Endothelial cell of umbilical vein (primary cell): Measurements from ENCODE around the gene DNAJC8. TPM values are rescaled to one million over a fixed set of nuclear protein-coding genes. Genes with fewer than 3 reads are reported as not detected.

ENCODE experiments used
- BruUV-seq: library from RNA; stranded (reverse); fragments of 400-500 nt; replicated peaks from 2 replicates; lab custom pipeline; 2021; lab: Mats Ljungman, UMichigan
- CTCF ChIA-PET: fragments of 300-600, 350-600 bp; sonication (Branson Sonifier 250); formaldehyde crosslinking; loops from one replicate; lab custom pipeline; 2021; ENCODE audit warnings: antibody characterized with exemption, inconsistent platforms; lab: Charles Lee
- POLR2A ChIA-PET: fragments of 300-600, 350-600 bp; sonication (Branson Sonifier 250); formaldehyde crosslinking; loops from one replicate; lab custom pipeline; 2021; ENCODE audit warnings: antibody characterized with exemption, inconsistent platforms; lab: Charles Lee
- DNase-seq: peaks from one replicate; pipeline ENCODE4 v3.0.0-alpha.2; 2011; ENCODE audit warnings: low read depth, low spot score
- FAIRE-seq: peaks from 2 replicates; lab custom pipeline; 2011; peaks lifted over from hg19 to GRCh38; lab: Jason Lieb, UNC
- H2AFZ ChIP-seq: 2 replicates; pipeline ENCODE4 v1.6.0; 2012; ENCODE audit warnings: low read depth, low read length, control low read depth, inconsistent platforms
- H3K27ac ChIP-seq: 2 replicates; pipeline ENCODE4 v1.5.1; 2011; ENCODE audit warnings: low read depth, mild to moderate bottlenecking, control low read depth, low read length, moderate library complexity; ENCODE audit not compliant: insufficient read depth
- H3K27me3 ChIP-seq, 2 experiments: 2 replicates each; pipeline versions ENCODE4 v1.6.0 to v1.6.1; 2011; ENCODE audit warnings: low read length in 2 of 2, mixed read lengths in 1 of 2; ENCODE audit not compliant: control insufficient read depth in 2 of 2, insufficient read depth in 2 of 2
- H3K36me3 ChIP-seq, 2 experiments: 2 replicates in 1 of 2; 3 replicates in 1 of 2; pipeline ENCODE4 v1.5.1; 2011; ENCODE audit warnings: low read length in 2 of 2, mild to moderate bottlenecking in 1 of 2, moderate library complexity in 1 of 2; ENCODE audit not compliant: control insufficient read depth in 2 of 2, insufficient read depth in 2 of 2; ENCODE audit errors: extremely low read depth in 1 of 2
- H3K4me1 ChIP-seq: 3 replicates; pipeline ENCODE4 v1.5.1; 2011; ENCODE audit warnings: mild to moderate bottlenecking, low read length; ENCODE audit not compliant: control insufficient read depth, insufficient read depth; ENCODE audit errors: extremely low read depth
- H3K4me2 ChIP-seq: 2 replicates; pipeline ENCODE4 v1.6.1; 2011; ENCODE audit warnings: low read length, control low read depth, mixed read lengths; ENCODE audit not compliant: insufficient read depth
- H3K4me3 ChIP-seq, 3 experiments: fragments of 200-600 bp in 1 of 3; sonication (generic), shearing (Covaris generic) in 1 of 3; replicated peaks in 1 of 3; 2 replicates each; pipeline ENCODE4 v1.5.1; 2011 to 2016; ENCODE audit warnings: control low read depth in 3 of 3, low read length in 3 of 3, mild to moderate bottlenecking in 2 of 3, inconsistent platforms in 1 of 3, low read depth in 1 of 3, moderate library complexity in 1 of 3; ENCODE audit not compliant: insufficient read depth in 1 of 3
- H3K79me2 ChIP-seq: 2 replicates; pipeline ENCODE4 v1.6.0; 2012; ENCODE audit warnings: low read length, inconsistent platforms; ENCODE audit not compliant: control insufficient read depth, insufficient read depth
- H3K9ac ChIP-seq: replicated peaks from 2 replicates; pipeline ENCODE3; 2011; ENCODE audit warnings: low read length, control low read depth; ENCODE audit not compliant: insufficient read depth; ENCODE audit errors: extremely low read depth
- H3K9me1 ChIP-seq: replicated peaks from 3 replicates; pipeline ENCODE4 v1.6.0; 2011; ENCODE audit warnings: mild to moderate bottlenecking, low read length; ENCODE audit not compliant: control insufficient read depth, insufficient read depth; ENCODE audit errors: extremely low read depth
- H3K9me3 ChIP-seq: replicated peaks from 2 replicates; pipeline ENCODE4 v1.5.1; 2012; ENCODE audit warnings: low read length, inconsistent platforms; ENCODE audit not compliant: control insufficient read depth, insufficient read depth
- H4K20me1 ChIP-seq: replicated peaks from 2 replicates; pipeline ENCODE3; 2011; ENCODE audit warnings: mild to moderate bottlenecking, low read length; ENCODE audit not compliant: control insufficient read depth, insufficient read depth; ENCODE audit errors: extremely low read depth
- CTCF ChIP-seq, 2 donors: IDR thresholded peaks; 1 replicate in 1 of 2; 2 replicates in 1 of 2; pipeline ENCODE4 v1.5.1; 2011; ENCODE audit warnings: low read length in 2 of 2, mild to moderate bottlenecking in 2 of 2, moderate library complexity in 2 of 2, control low read depth in 1 of 2, inconsistent platforms in 1 of 2, low read depth in 1 of 2; ENCODE audit not compliant: insufficient read depth in 1 of 2; ENCODE audit errors: extremely low read depth in 1 of 2
- EZH2 ChIP-seq: IDR thresholded peaks from 2 replicates; pipeline ENCODE4 v1.6.1; 2012; ENCODE audit warnings: borderline replicate concordance, low read depth, mild to moderate bottlenecking, moderate library complexity, low read length, inconsistent platforms; ENCODE audit not compliant: severe bottlenecking
- FOS ChIP-seq: IDR thresholded peaks from 2 replicates; pipeline ENCODE4 v1.6.1; 2011; ENCODE audit warnings: mild to moderate bottlenecking, low read length, moderate library complexity, borderline replicate concordance; ENCODE audit not compliant: insufficient read depth
- GATA2 ChIP-seq: IDR thresholded peaks from 2 replicates; pipeline ENCODE4 v1.7.0; 2011; ENCODE audit warnings: low read depth, mild to moderate bottlenecking, moderate library complexity, mixed read lengths, low read length; ENCODE audit not compliant: insufficient read length, insufficient read depth
- JUN ChIP-seq: IDR thresholded peaks from 2 replicates; pipeline ENCODE4 v1.6.1; 2011; ENCODE audit warnings: borderline replicate concordance, low read depth; ENCODE audit not compliant: insufficient read length, insufficient read depth
- MAX ChIP-seq: IDR thresholded peaks from 2 replicates; pipeline ENCODE4 v1.6.1; 2011; ENCODE audit not compliant: insufficient read depth, insufficient read length
- MYC ChIP-seq: IDR thresholded peaks from one replicate; pipeline ENCODE4 v1.6.1; 2011; ENCODE audit warnings: mild to moderate bottlenecking, low read depth, low read length
- POLR2A ChIP-seq: IDR thresholded peaks from 2 replicates; pipeline ENCODE4 v1.6.1; 2012; ENCODE audit warnings: low read depth, mild to moderate bottlenecking, control low read depth, low read length
- POLR2AphosphoS5 ChIP-seq: IDR thresholded peaks from 2 replicates; pipeline ENCODE4 v1.6.1; 2012; ENCODE audit warnings: low read depth, mild to moderate bottlenecking, control low read depth, low read length, moderate library complexity; ENCODE audit not compliant: insufficient read depth
- dilution Hi-C: fragments of 300-500 bp; cut with MboI; formaldehyde crosslinking; loops from one replicate; pipeline ENCODE4 v1.15.0; 2019; ENCODE audit warnings: low sequenced_read_pairs; ENCODE audit not compliant: extremely low pct_ligation_motif_present
- intact Hi-C: fragments of 100-400 bp; cut with micrococcal nuclease; formaldehyde crosslinking; loops from one replicate; pipeline ENCODE4 v1.10.0; 2022
- polyA plus RNA-seq, 4 experiments: library from polyadenylated mRNA; depleted of rRNA in 3 of 4; stranded (reverse) in 3 of 4; unstranded in 1 of 4; fragments of >200 nt; gene quantifications; 2 replicates each; pipeline versions ENCODE4 v1.2.1 to v1.2.3, GENCODE V29; 2011 to 2012; ENCODE audit warnings: missing spikeins in 1 of 4
- total RNA-seq: library from RNA; stranded (reverse); gene quantifications from 2 replicates; pipeline ENCODE4 v1.2.3, GENCODE V29; 2021

Gene DNAJC8
- total and polyA plus RNA-seq, 2 donors (not counting 3 experiments of a cell fraction or from before 2014, with no cell fraction given), result 71.0 to 106 TPM

GRCh38 chr1:28267633-28268032 is 34.8 kb upstream of the DNAJC8 start:
- Histone ChIP-seq H4K20me1 (peaks cover 5% of the 10 kb centered on the region), H3K36me3 (peaks cover 2 to 7% of the 10 kb centered on the region in 2 experiments), H3K27ac (no peak overlapping the region), H3K4me1 (no peaks in the 10 kb centered on the region), H3K79me2 (peaks cover 52% of the 10 kb centered on the region), H3K9me3 (no peaks in the 10 kb centered on the region), H3K27me3 (no peaks in the 10 kb centered on the region), H3K9ac (no peak overlapping the region), H3K4me3 (no peak overlapping the region), H3K9me1 (no peaks in the 10 kb centered on the region), H3K4me2 (no peak overlapping the region), H2AFZ (no peak overlapping the region)
- intact Hi-C loops (no loop called here), dilution Hi-C loops (loop anchor here (25.0 kb wide), 1 partner anchor 345 kb away; no protein-coding TSS in a partner anchor)
- ChIA-PET POLR2A (no interaction called here), CTCF (interaction anchor here (1.3 to 2.1 kb wide), 2 partner anchors 10 to 19 kb away, joined by 3 to 14 read pairs; no protein-coding TSS in a partner anchor)
- DNase-seq, result no peak
- BruUV-seq, result no TSS peak
- no peak for FAIRE-seq
- TF ChIP-seq MYC, result no peak
- no peak for TF ChIP-seq CTCF (IDR thresholded peaks at IDR 0.05; ENCODE audit: extremely low read depth in 1 of 2, insufficient read depth in 1 of 2, low read depth in 1 of 2, low read length in 2 of 2)
- TF ChIP-seq MAX, result no peak
- no peak for TF ChIP-seq EZH2
- no peak for TF ChIP-seq FOS
- no peak for TF ChIP-seq POLR2A
- no peak for TF ChIP-seq JUN
- no peak for TF ChIP-seq GATA2
- no peak for TF ChIP-seq POLR2AphosphoS5
